Brain microvascular endothelial cell (primary cell): ENCODE measurements around the gene PSORS1C2.

ENCODE experiments used
- DNase-seq: peaks from one replicate; pipeline ENCODE4 v3.0.0-alpha.2; 2020
- H3K27ac ChIP-seq: fragments of 250-450 bp; sonication (Bioruptor Pico); 2 replicates; pipeline ENCODE4 v1.5.1; 2020; ENCODE audit warnings: mild to moderate bottlenecking, moderate library complexity
- H3K27me3 ChIP-seq: fragments of 250-450 bp; sonication (Bioruptor Pico); replicated peaks from 2 replicates; pipeline ENCODE4 v1.5.1; 2020; ENCODE audit warnings: mild to moderate bottlenecking
- H3K36me3 ChIP-seq: fragments of 250-450 bp; sonication (Bioruptor Pico); replicated peaks from 2 replicates; pipeline ENCODE4 v1.5.1; 2020; ENCODE audit warnings: mild to moderate bottlenecking
- H3K4me3 ChIP-seq: 2 replicates; pipeline ENCODE4 v1.5.1; 2011; ENCODE audit warnings: low read depth, mild to moderate bottlenecking, control low read depth, low read length, moderate library complexity
- in situ Hi-C: cut with HindIII; loops from 2 replicates; pipeline ENCODE4 v1.10.0; 2017; ENCODE audit warnings: low sequenced_read_pairs, low pct_ligation_motif_present
- TF ChIP-seq, protein P1 (sequence below): IDR thresholded peaks from 2 replicates; pipeline ENCODE4 v1.5.1; 2011; ENCODE audit warnings: low read depth, mild to moderate bottlenecking, moderate library complexity, low read length, control low read depth, inconsistent platforms; ENCODE audit errors: missing control alignments

Gene PSORS1C2

DNA sequence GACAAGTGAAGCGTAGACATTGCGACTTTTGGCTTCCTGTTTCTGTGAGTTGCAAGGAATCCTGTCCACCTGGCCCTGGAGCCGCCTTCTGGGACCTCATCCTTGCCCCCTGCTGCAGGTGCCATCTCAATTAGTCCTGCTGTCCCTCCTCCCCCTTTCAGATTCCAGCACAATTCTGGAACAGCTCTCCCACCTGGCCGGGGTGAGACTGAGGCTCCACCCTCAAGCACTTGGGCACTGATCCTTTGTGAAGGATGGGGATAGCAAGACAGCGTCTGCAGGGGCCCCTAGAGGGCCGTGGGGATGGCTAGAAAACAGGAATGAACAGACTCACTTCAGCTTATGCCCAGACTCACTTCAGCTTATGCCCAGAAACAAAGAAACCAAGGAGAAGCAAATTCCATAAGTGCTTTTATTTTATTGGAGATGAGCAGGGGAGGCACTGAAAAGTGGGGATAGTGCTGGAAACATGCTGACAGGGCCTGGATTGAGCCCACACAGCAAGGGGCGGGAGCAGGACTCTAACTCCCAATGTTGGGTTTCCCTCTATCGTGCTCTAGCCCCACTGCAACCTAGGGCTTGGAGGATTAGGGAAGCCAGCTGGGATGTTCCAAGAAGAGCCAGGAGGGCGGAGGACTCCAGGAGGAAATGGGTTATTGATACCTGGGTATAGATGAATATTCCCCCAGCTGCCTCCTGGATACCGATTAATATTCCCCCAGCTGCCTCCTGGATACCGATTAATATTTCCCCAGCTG lies 27.9 kb downstream of the PSORS1C2 start:
- H3K36me3 ChIP-seq = no peaks in the 10 kb centered on the region
- in situ Hi-C loops = no loop called here
- no peak overlapping the region for H3K4me3 ChIP-seq
- H3K27ac ChIP-seq = no peak overlapping the region
- DNase-seq = no peak
- peaks cover 9% of the 10 kb centered on the region for H3K27me3 ChIP-seq
- TF ChIP-seq, protein P1, sequence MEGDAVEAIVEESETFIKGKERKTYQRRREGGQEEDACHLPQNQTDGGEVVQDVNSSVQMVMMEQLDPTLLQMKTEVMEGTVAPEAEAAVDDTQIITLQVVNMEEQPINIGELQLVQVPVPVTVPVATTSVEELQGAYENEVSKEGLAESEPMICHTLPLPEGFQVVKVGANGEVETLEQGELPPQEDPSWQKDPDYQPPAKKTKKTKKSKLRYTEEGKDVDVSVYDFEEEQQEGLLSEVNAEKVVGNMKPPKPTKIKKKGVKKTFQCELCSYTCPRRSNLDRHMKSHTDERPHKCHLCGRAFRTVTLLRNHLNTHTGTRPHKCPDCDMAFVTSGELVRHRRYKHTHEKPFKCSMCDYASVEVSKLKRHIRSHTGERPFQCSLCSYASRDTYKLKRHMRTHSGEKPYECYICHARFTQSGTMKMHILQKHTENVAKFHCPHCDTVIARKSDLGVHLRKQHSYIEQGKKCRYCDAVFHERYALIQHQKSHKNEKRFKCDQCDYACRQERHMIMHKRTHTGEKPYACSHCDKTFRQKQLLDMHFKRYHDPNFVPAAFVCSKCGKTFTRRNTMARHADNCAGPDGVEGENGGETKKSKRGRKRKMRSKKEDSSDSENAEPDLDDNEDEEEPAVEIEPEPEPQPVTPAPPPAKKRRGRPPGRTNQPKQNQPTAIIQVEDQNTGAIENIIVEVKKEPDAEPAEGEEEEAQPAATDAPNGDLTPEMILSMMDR = no peak

- TF ChIP-seq, protein P1 = no peak
- DNase-seq = no peak
- Histone ChIP-seq H3K36me3 (no peaks in the 10 kb centered on the region), H3K27ac (no peak overlapping the region), H3K4me3 (no peak overlapping the region), H3K27me3 (peaks cover 9% of the 10 kb centered on the region)
- in situ Hi-C loops = no loop called here
Observed at GRCh38 chr6:31107052-31107451, 31.8 kb downstream of the PSORS1C2 start.

DNA sequence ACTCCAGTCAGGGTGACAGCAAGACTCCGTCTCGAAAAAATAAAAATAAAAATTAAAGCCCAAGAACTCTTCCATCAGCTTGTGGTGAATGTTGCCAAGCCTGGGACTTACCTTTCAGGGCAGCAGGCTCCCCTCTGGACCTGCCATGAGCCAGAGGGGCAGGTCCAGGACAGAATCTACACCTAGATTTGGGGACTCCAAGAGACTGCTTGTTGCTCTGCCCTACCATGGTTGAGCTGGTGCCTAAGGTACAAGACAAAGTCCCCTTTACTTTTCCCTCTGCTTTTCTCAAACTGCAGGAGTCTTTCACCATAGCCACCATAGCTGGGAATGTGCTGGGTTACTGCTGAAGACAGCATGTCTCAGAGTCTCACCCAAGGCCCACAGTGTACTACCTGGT lies 35.7 kb downstream of the PSORS1C2 start:
- in situ Hi-C loops = no loop called here
- H3K36me3 ChIP-seq = no peaks in the 10 kb centered on the region
- H3K27ac ChIP-seq = no peak overlapping the region
- H3K27me3 ChIP-seq = no peaks in the 10 kb centered on the region
- TF ChIP-seq, protein P1 = no peak
- H3K4me3 ChIP-seq = no peak overlapping the region
- DNase-seq = no peak

GRCh38 chr6:31098449-31098938 lies 40.4 kb downstream of the PSORS1C2 start:
- Histone ChIP-seq H3K36me3 (no peaks in the 10 kb centered on the region), H3K27ac (no peak overlapping the region), H3K4me3 (no peak overlapping the region), H3K27me3 (no peaks in the 10 kb centered on the region)
- DNase-seq = no peak
- in situ Hi-C loops = no loop called here
- TF ChIP-seq, protein P1 = no peak

GRCh38 chr6:31096656-31097055 lies 42.2 kb downstream of the PSORS1C2 start:
- no peaks in the 10 kb centered on the region for H3K36me3 ChIP-seq
- TF ChIP-seq, protein P1 = no peak
- no peak overlapping the region for H3K27ac ChIP-seq
- in situ Hi-C loops = no loop called here
- H3K27me3 ChIP-seq = no peaks in the 10 kb centered on the region
- DNase-seq = no peak
- no peak overlapping the region for H3K4me3 ChIP-seq

DNA sequence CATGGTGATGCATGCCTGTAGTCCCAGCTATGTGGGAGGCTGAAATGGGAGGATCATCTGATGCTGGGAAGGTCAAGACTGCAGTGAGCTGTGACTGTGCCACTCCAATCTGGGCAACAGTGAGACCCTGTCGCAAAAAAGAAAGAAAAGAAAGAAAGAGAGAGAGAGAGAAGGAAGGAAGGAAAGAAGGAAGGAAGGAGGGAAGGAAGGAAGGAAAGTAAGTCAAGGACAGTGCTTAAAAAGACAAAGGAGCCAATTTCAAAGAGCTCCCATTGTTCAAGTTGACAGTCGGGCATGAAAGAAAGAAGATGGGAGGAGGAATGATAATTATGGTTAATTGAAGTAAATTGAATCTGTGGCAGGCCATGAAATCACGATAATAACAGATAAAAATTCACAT lies 42.7 kb downstream of the PSORS1C2 start:
- no peaks in the 10 kb centered on the region for H3K27me3 ChIP-seq
- no peaks in the 10 kb centered on the region for H3K36me3 ChIP-seq
- no peak overlapping the region for H3K27ac ChIP-seq
- TF ChIP-seq, protein P1 = no peak
- no peak for DNase-seq
- H3K4me3 ChIP-seq = no peak overlapping the region
- in situ Hi-C loops = no loop called here
